LNCaP clone FGC (cell line): ENCODE results near the gene PLPP6.

ENCODE experiments used
- DNase-seq: peaks from one replicate; pipeline ENCODE4 v3.0.0-alpha.2; 2011; ENCODE audit warnings: low read depth
- H3K4me3 ChIP-seq: 2 replicates; pipeline ENCODE4 v1.5.1; 2011; ENCODE audit warnings: mild to moderate bottlenecking, low read depth, low read length, control low read depth
- CTCF ChIP-seq: IDR thresholded peaks from 2 replicates; pipeline ENCODE4 v1.5.1; 2012; ENCODE audit warnings: mild to moderate bottlenecking; ENCODE audit not compliant: control insufficient read depth, insufficient read depth; ENCODE audit errors: extremely low read depth

Gene PLPP6

GRCh38 chr9:4620057-4620765, 41.9 kb upstream of the PLPP6 start:
- TF ChIP-seq CTCF: no peak
- no peak overlapping the region for H3K4me3 ChIP-seq
- no peak for DNase-seq

GRCh38 chr9:4620881-4621555, 41.1 kb upstream of the PLPP6 start:
- no peak for TF ChIP-seq CTCF
- DNase-seq: no peak

GRCh38 chr9:4622016-4622415, 40.1 kb upstream of the PLPP6 start:
- TF ChIP-seq CTCF: no peak
- no peak for DNase-seq
- no peak overlapping the region for H3K4me3 ChIP-seq

More at GRCh38 chr9:4620881-4621555, 41.1 kb upstream of the PLPP6 start:
- H3K4me3 ChIP-seq: no peak overlapping the region

- DNase-seq: no peak
- no peak overlapping the region for H3K4me3 ChIP-seq
- no peak for TF ChIP-seq CTCF
Measured at GRCh38 chr9:4630836-4631235, 31.3 kb upstream of the PLPP6 start.

GRCh38 chr9:4638968-4639367, 23.1 kb upstream of the PLPP6 start:
- no peak overlapping the region for H3K4me3 ChIP-seq
- TF ChIP-seq CTCF: no peak
- DNase-seq: no peak

- no peak for DNase-seq
- no peak overlapping the region for H3K4me3 ChIP-seq
- TF ChIP-seq CTCF: no peak
Measured at GRCh38 chr9:4639420-4639819, 22.7 kb upstream of the PLPP6 start.
